GM12892 (cell line): Measurements from ENCODE around the gene KCNMA1.

ENCODE experiments used
- DNase-seq: peaks from one replicate; pipeline ENCODE4 v3.0.0; 2011; ENCODE audit not compliant: insufficient read length
- FAIRE-seq: peaks from 2 replicates; lab custom pipeline; 2011; peaks lifted over from hg19 to GRCh38; lab: Jason Lieb, UNC
- POLR2A ChIP-seq: IDR thresholded peaks from 2 replicates; pipeline ENCODE4 v1.6.1; 2011; ENCODE audit warnings: low read depth, low read length, control low read depth
- POLR2AphosphoS5 ChIP-seq: IDR thresholded peaks from 2 replicates; pipeline ENCODE4 v1.6.1; 2011; ENCODE audit warnings: low read depth, low read length, control low read depth
- TAF1 ChIP-seq: IDR thresholded peaks from 2 replicates; pipeline ENCODE4 v1.6.1; 2011; ENCODE audit warnings: low read depth, mild to moderate bottlenecking, control low read depth, low read length, borderline replicate concordance

KCNMA1 gene

DNA sequence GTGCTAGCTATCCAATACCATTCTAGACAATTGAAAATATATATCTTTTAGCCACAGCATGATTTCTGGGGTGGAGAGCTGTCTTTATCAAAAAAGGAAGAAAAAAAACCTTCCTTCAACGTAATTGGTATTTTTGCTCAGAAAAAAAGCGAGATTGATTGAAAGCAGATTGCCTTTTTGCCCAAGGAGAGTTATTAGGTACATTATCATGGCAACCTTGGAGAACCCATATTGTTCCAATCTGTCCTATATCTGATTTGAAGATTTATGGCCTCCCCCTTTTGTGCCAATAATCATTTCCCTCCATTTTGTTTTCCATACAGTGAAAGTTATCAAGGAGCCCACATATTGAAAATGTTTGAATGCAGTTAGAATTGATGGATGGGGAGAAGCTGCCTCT is 544.5 kb downstream of the KCNMA1 start:
- FAIRE-seq (no peak), DNase-seq (no peak)
- TF ChIP-seq POLR2A (no peak), POLR2AphosphoS5 (no peak), TAF1 (no peak)

DNA sequence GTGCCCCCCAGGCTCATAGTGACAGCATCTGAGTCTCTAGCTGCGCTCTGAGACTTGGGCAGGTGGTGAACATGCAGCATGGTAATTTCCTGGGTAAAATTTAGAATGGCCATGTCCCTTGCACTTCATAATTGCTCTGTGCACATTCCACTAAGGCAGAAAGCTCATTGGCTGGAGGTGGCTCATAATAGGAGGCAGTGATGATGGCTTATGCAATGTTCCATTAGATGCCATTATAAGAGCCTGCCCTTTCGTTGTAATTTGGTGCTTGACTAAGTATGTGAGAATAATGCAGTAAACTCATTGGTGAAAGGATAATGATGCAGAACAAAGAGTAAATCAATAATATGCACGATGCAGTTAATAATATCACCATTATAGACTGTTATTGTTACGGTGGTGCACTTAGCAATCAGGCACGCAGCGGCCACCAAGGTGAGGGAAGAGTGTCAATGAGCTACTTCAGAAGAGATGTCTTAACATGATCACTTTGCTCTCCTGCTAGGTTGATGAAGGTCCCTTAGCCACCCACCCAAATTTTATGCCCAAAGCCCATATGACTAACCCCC is 545.9 kb downstream of the KCNMA1 start:
- FAIRE-seq (no peak), DNase-seq (no peak)
- TF ChIP-seq TAF1 (no peak), POLR2AphosphoS5 (no peak), POLR2A (no peak)

DNA sequence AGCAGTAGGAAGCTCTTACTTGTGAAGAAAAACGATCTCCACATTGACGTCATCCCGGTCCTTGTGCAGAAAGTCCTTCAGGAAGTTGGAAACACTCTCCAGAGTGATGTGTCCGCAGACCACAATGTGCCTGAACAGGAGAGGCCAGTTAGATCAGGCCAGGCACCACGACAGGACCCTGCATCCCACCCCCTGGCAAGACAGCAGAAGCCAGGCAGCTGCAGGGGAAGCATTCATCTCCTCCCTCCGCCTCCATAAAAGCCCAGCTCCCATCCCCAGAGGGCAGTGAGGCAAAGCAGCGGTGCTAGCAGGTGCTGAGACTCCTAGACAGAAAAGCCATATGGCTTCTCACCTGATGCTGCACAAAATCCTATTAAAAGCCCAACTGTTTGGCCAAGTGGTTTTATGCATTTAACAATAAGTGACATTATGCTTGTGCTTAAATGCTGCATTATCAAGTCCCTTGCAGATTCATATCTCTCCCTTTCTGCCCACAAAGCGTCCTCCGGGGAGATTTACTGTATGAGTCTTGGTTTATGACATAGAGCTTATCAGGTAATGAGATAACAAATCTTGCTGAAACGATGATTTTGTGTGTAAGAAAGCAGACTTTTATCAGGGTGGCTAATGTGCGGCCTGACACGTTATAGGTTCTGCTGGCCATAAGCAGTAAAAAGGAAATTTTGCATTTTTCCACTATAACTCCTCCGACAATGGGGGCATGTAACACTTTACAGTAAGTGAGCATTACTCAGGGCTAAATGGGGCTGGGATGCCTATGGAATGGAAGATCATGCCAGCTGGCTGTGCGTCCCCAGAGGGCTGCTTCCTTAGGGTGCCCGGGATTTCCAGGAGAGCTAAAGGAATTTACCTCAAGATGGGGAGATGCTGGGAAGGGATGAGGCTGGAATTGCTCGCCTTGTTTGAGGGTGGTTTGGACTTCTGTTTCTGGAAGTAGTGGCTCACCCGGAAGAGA is 546.9 kb downstream of the KCNMA1 start:
- TF ChIP-seq TAF1 (no peak), POLR2A (no peak), POLR2AphosphoS5 (no peak)
- DNase-seq (no peak), FAIRE-seq (no peak)

DNA sequence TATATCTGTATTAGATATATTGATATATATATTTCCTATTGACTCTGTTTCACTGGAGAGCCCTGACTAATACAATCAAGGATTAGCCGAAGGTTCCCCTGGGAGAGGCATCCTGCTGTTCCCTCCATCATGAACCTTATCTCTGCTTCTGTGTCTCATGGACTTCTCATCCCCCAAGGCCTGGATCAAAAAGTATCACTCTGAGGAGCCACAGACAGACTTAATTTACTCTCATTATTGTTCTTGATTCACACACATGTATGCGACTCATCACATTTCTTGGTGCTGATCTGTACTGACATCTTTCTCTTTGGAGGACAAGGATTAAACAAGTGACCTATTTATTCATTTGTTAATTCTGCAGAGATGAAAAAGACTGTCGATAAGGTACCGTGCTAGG is 550.2 kb downstream of the KCNMA1 start:
- TF ChIP-seq POLR2A, result no peak
- TF ChIP-seq POLR2AphosphoS5, result no peak
- TF ChIP-seq TAF1, result no peak

DNA sequence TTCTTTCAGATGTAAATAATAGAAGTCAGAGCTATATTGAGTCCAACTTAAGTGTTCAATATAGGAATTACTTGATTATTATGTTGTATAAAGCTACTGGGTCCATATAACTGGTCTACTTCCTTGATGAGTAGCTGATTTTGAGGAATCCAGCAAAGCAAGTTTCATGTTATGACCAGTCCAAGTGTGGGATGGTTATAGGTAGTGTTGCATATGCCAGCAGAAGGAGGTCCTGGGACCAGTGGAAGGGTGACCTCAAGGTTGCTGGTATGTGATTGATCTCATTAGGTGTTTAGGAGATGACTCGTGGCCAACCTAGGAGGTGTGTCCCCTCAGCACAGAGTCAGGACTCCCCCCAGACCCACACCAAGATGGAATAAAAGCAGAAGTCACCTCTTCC is 551.5 kb downstream of the KCNMA1 start:
- DNase-seq (no peak), FAIRE-seq (no peak)
- TF ChIP-seq TAF1 (no peak), POLR2A (no peak), POLR2AphosphoS5 (no peak)

More for the DNA sequence above, 550.2 kb downstream of the KCNMA1 start:
- no peak for FAIRE-seq
- DNase-seq, result no peak

DNA sequence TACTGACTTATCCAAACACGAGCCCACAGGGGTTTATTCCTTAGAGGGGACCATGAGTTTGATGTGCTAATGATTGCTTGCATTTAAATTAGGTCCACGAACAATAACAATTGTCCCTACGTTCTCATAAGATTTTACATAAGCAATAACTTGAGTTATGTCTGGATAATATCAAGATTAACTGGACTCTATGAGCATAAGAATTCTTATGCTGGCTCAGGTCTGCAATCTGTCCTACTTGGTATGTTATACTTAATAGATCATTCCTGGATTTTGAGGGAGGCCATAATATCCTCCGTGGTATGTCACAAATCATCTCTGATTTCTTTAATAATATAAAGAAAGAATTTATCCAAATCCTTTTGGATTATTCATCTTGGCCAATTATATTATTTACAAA is 552.3 kb downstream of the KCNMA1 start:
- FAIRE-seq, result no peak

DNA sequence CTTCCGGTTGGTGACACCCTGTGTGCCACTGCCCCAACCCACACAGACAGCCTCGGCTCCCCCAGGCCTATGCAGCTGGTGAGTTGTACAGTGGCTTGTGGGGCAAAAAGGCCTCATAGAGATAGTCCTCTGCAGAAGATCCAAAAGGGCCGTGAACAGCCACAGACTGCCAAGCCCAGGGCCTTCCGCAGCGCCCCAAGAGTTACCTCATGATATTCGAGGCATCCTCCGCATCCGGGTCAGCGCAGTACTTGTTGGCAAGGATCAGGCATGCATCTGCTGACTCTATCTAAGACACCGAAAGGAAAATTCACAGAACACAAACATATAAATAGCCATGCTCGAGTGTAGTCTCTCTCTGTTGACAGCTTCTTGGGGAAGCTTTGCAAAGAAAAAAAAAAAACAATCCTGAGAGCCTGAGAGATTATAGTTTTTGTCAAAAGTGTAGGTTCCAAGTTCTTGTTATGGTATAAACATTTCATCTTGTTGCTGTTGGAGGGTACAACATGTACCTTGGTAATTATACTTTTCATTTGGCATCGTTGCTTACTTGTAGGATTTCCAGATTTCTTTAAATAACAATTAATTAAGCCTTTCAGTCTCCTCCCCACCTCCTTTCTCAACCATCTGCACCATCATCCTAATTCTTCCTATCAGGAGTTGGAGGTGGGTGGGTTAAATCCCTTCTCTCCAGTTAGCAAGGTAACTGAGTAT is 553.0 kb downstream of the KCNMA1 start:
- FAIRE-seq, result no peak
- DNase-seq, result no peak
- TF ChIP-seq POLR2A (no peak), TAF1 (no peak), POLR2AphosphoS5 (no peak)

More for the DNA sequence above, 552.3 kb downstream of the KCNMA1 start:
- no peak for DNase-seq
- TF ChIP-seq POLR2A (no peak), TAF1 (no peak), POLR2AphosphoS5 (no peak)

DNA sequence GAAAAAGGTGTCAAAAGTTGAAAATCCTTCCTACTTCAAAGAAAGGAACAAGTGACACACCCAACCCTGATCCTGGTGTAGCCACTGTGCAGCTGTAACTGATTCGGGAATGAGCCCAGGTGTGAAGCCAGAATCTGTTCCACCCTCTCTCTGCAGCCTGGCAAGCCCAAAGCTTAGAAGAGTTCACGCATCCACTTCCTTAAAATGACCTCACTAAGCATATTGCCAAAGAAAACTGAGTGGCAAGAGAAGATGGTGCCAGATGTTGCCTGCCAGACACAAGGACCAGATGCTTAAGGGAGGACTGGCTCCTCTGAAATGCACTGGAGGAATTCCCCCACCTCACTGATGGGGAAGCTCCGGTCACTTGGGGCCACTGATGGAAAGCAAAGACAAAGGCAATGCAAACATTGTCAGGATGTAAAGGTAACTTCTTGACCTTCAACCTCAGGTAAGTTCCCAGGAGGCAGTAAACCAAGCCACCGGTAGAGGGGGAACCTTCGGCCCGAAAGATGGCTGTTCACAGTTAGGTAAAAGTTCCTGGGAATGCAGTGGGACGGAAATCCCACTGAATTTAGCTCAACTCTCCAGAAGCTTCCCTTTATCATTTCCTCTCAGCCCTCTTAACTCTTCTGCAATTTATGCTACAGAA is 554.9 kb downstream of the KCNMA1 start:
- no peak for DNase-seq
- TF ChIP-seq TAF1 (no peak), POLR2AphosphoS5 (no peak), POLR2A (no peak)
- FAIRE-seq, result no peak

DNA sequence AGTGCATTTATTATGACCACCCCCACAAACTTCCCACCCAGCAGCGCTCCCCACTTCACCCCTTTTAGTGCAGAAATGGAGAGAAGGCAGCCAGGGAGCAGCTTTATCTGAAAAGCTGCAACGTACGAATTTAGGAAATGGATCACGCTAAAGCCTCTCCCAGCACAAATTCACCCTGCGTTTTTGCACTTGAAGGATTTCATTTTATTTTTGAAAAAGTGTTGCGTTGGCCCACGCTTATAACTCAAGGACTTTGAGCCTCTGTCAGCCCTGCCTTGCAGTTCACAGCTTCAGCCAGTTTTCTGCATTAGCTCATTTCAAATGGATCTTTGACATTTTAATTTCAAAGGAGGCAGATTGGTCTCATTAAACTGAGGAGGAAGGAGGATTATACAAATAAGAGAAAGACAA is 556.1 kb downstream of the KCNMA1 start:
- FAIRE-seq (no peak), DNase-seq (no peak)
- no peak for TF ChIP-seq POLR2AphosphoS5
- no peak for TF ChIP-seq TAF1
- TF ChIP-seq POLR2A, result no peak

DNA sequence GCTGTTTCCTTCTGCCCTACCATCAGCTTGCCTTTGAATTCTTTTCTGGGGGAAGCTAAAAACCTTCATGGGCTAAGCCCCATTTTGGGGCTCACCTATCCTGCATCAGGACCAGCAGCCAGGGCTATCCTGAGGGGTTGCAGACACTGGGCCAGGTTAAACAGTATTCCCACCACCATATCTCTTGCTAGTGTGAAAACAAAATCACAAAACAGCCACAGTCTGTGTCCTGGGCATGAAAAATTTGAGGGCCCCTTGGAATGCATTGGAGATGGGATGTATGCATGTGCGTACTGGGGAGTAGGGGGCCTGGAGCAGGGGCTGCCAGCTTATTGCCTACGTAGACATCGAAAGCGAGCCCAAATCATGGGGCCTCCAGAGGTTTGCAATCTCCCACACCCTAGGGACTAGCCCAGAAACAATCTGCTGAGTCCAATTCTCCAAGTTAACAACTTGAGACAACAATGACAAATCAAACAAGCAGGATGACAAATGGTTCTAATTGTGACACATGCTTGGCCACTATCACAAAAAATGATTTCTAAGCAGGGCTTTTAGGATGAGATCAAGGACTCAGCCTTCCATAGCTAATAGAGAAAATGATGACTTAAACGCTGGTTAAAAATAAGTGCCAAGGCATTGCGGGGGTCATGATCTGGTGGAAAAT is 557.1 kb downstream of the KCNMA1 start:
- no peak for TF ChIP-seq TAF1
- FAIRE-seq, result no peak
- no peak for DNase-seq
